Measurements from ENCODE around the gene UPK2.

Gene UPK2

DNA sequence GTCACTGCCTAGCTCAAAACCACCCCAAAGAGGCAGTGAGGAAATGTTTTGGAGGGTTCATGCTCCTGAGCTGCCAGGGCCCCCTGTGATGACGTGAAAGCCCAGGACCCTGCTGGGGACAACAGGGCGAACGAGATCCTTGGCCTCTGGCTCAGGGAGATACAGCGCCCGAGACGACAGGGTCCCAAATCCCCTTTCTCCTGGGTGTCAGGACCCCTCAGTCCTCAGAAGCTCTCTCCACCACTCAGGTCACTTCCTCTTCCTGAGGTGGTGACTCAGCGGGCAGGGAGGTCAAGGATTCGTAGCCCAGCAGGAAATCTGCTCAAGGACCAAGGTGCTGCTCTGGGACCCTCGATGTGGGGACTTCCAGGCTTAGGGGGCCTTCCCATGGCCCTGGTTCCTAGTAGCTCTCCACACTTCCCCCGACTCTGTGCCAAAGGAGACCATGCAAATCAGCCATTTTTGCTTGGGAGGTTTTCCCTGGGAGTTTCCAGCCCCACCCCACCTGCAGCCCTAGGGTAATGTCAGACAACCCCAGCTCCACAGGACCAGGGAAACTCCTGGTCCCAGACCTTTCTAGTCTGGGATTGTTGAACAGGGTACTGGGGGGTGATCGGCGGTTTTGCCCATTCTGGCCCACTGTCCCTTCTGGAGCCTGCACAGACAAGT lies 43.2 kb upstream of the UPK2 start (continued):
- TF ChIP-seq ZNF555 (tag by site-specific recombination; conservative IDR thresholded peaks at IDR 0.05) (no peak), ZIC2 (tag by site-specific recombination; IDR thresholded peaks at IDR 0.05) (peak; percentile 27; the same call in 1 of the 2 replicates)

GRCh38 chr11:118913411-118914125 lies 42.5 kb upstream of the UPK2 start:
- ChIA-PET POLR2A (interaction anchor here (2.3 to 6.3 kb wide), 2 partner anchors 17 to 121 kb away, joined by 5 to 96 read pairs; no protein-coding TSS in a partner anchor), CTCF (interaction anchor here (6.9 kb wide), 1 partner anchor 15 kb away, joined by 196 read pairs; the partner anchor contains the start of gene BCL9L)
- Histone ChIP-seq H3K4me3 (ENCODE audit: low read depth, low read length) (no peak overlapping the region), H3K36me3 (ENCODE audit: control insufficient read depth in 2 of 2, insufficient read depth in 1 of 2, low read length in 2 of 2) (no peaks in the 10 kb centered on the region), H3K9me3 (ENCODE audit: control insufficient read depth, insufficient read depth, low read depth, low read length) (no peaks in the 10 kb centered on the region), H3K4me1 (ENCODE audit: control insufficient read depth, insufficient read depth, low read length) (peaks cover 17% of the 10 kb centered on the region), H3K27ac (ENCODE audit: extremely low read depth, low read depth, low read length) (no peak overlapping the region)
- TF ChIP-seq ZNF654 (tag by site-specific recombination; IDR thresholded peaks at IDR 0.05; ENCODE audit: low read depth) (no peak), HOXA7 (CRISPR knock-in tag; IDR thresholded peaks at IDR 0.05; ENCODE audit: borderline replicate concordance) (no peak), ZNF416 (tag by site-specific recombination; IDR thresholded peaks at IDR 0.05) (no peak), ZNF274 (IDR thresholded peaks at IDR 0.05; ENCODE audit: low read length) (no peak), ZNF274 (tag by site-specific recombination; IDR thresholded peaks at IDR 0.05; ENCODE audit: borderline replicate concordance) (no peak), ZXDB (tag by site-specific recombination; IDR thresholded peaks at IDR 0.05) (no peak), ZNF362 (tag by site-specific recombination; IDR thresholded peaks at IDR 0.05) (no peak), ZNF112 (tag by site-specific recombination; IDR thresholded peaks at IDR 0.05) (no peak), ZNF169 (tag by site-specific recombination; IDR thresholded peaks at IDR 0.05) (no peak), ELK4 (IDR thresholded peaks at IDR 0.05; ENCODE audit: borderline replicate concordance, low read depth, low read length) (no peak), ZBTB17 (tag by site-specific recombination; IDR thresholded peaks at IDR 0.05) (no peak), ZNF529 (tag by site-specific recombination; IDR thresholded peaks at IDR 0.05; ENCODE audit: insufficient replicate concordance) (no peak), ZNF623 (tag by site-specific recombination; IDR thresholded peaks at IDR 0.05) (no peak), ZNF335 (tag by site-specific recombination; conservative IDR thresholded peaks at IDR 0.05) (no peak), TSHZ1 (tag by site-specific recombination; IDR thresholded peaks at IDR 0.05; ENCODE audit: borderline replicate concordance) (no peak)
- TF ChIP-seq, protein P1, sequence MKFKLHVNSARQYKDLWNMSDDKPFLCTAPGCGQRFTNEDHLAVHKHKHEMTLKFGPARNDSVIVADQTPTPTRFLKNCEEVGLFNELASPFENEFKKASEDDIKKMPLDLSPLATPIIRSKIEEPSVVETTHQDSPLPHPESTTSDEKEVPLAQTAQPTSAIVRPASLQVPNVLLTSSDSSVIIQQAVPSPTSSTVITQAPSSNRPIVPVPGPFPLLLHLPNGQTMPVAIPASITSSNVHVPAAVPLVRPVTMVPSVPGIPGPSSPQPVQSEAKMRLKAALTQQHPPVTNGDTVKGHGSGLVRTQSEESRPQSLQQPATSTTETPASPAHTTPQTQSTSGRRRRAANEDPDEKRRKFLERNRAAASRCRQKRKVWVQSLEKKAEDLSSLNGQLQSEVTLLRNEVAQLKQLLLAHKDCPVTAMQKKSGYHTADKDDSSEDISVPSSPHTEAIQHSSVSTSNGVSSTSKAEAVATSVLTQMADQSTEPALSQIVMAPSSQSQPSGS (tag by site-specific recombination; IDR thresholded peaks at IDR 0.05; ENCODE audit: low read depth) = no peak

Data from HEK293 (cell line).